Liver (tissue), 9 donors: Measurements from ENCODE around the gene MAP2K7. TPM values are rescaled to one million over a fixed set of nuclear protein-coding genes. Genes with fewer than 3 reads are reported as not detected.

ENCODE experiments used
- DNase-seq: peaks from one replicate; pipeline ENCODE4 v3.0.0-alpha.2; 2017; ENCODE audit warnings: low spot score
- H3K27ac ChIP-seq, 2 donors: one replicate each; pipeline ENCODE4 v1.7.0; 2013; ENCODE audit warnings: inconsistent platforms in 2 of 2, low read length in 2 of 2, control low read depth in 1 of 2, low read depth in 1 of 2, mild to moderate bottlenecking in 1 of 2
- H3K27me3 ChIP-seq, 4 donors: one replicate each; pipeline versions ENCODE4 v1.6.1 to v1.7.0; 2013; ENCODE audit warnings: low read length in 3 of 4, inconsistent platforms in 1 of 4, mild to moderate bottlenecking in 1 of 4, moderate library complexity in 1 of 4; ENCODE audit not compliant: control insufficient read depth in 4 of 4, insufficient read depth in 4 of 4
- H3K36me3 ChIP-seq, 4 donors: one replicate each; pipeline versions ENCODE4 v1.6.1 to v1.7.0; 2013; ENCODE audit warnings: low read length in 3 of 4, mild to moderate bottlenecking in 3 of 4, low read depth in 1 of 4, moderate library complexity in 1 of 4; ENCODE audit not compliant: control insufficient read depth in 4 of 4, insufficient read depth in 3 of 4
- H3K4me1 ChIP-seq, 4 donors: one replicate each; pipeline versions ENCODE4 v1.6.1 to v1.7.0; 2013; ENCODE audit warnings: low read length in 3 of 4, mild to moderate bottlenecking in 3 of 4, moderate library complexity in 1 of 4; ENCODE audit not compliant: control insufficient read depth in 4 of 4, insufficient read depth in 4 of 4
- H3K4me3 ChIP-seq, 3 donors: one replicate each; pipeline versions ENCODE4 v1.6.1 to v1.7.0; 2013; ENCODE audit warnings: low read length in 3 of 3, control low read depth in 1 of 3, low read depth in 1 of 3, mild to moderate bottlenecking in 1 of 3
- H3K9ac ChIP-seq, 2 donors: one replicate each; pipeline ENCODE4 v1.7.0; 2013; ENCODE audit warnings: low read length in 2 of 2, mild to moderate bottlenecking in 2 of 2, moderate library complexity in 2 of 2, control low read depth in 1 of 2, low read depth in 1 of 2
- H3K9me3 ChIP-seq, 4 donors: one replicate each; pipeline versions ENCODE4 v1.6.1 to v1.7.0; 2013; ENCODE audit warnings: low read length in 3 of 4; ENCODE audit not compliant: control insufficient read depth in 4 of 4
- EGR1 ChIP-seq, 2 donors: IDR thresholded peaks; 2 replicates each; pipeline ENCODE4 v1.6.1; 2016 to 2018; ENCODE audit warnings: antibody characterized with exemption in 2 of 2, low read depth in 2 of 2
- FOXA1 ChIP-seq: IDR thresholded peaks from 2 replicates; pipeline ENCODE4 v1.6.1; 2016; ENCODE audit warnings: antibody characterized with exemption
- FOXA2 ChIP-seq: IDR thresholded peaks from 2 replicates; pipeline ENCODE4 v1.6.1; 2016; ENCODE audit warnings: antibody characterized with exemption
- GABPA ChIP-seq, 2 donors: IDR thresholded peaks in 1 of 2; conservative IDR thresholded peaks in 1 of 2; 2 replicates each; pipeline ENCODE4 v1.6.1; 2016; ENCODE audit warnings: antibody characterized with exemption in 2 of 2, mild to moderate bottlenecking in 1 of 2, moderate library complexity in 1 of 2
- HNF4A ChIP-seq, 2 donors: conservative IDR thresholded peaks; 2 replicates each; pipeline ENCODE4 v1.6.1; 2016; ENCODE audit warnings: antibody characterized with exemption in 2 of 2, mild to moderate bottlenecking in 2 of 2
- HNF4G ChIP-seq: IDR thresholded peaks from 2 replicates; pipeline ENCODE4 v1.6.1; 2016; ENCODE audit warnings: antibody characterized with exemption
- JUND ChIP-seq, 2 donors: IDR thresholded peaks; 2 replicates each; pipeline ENCODE4 v1.6.1; 2016; ENCODE audit warnings: antibody characterized with exemption in 2 of 2
- NR2F2 ChIP-seq: IDR thresholded peaks from 2 replicates; pipeline ENCODE4 v1.6.1; 2016; ENCODE audit warnings: antibody characterized with exemption
- RAD21 ChIP-seq, 2 donors: IDR thresholded peaks; 2 replicates each; pipeline ENCODE4 v1.6.1; 2016; ENCODE audit warnings: antibody characterized with exemption in 2 of 2, mild to moderate bottlenecking in 2 of 2
- RXRA ChIP-seq, 2 donors: IDR thresholded peaks; 2 replicates each; pipeline ENCODE4 v1.6.1; 2017 to 2018; ENCODE audit warnings: antibody characterized with exemption in 2 of 2, mild to moderate bottlenecking in 1 of 2
- SP1 ChIP-seq: IDR thresholded peaks from 2 replicates; pipeline ENCODE4 v1.6.1; 2018; ENCODE audit warnings: antibody characterized with exemption, mild to moderate bottlenecking
- TAF1 ChIP-seq: conservative IDR thresholded peaks from 2 replicates; pipeline ENCODE4 v1.6.1; 2016; ENCODE audit warnings: antibody characterized with exemption, mild to moderate bottlenecking
- YY1 ChIP-seq: IDR thresholded peaks from 2 replicates; pipeline ENCODE4 v1.6.1; 2016; ENCODE audit warnings: antibody characterized with exemption, mild to moderate bottlenecking
- WGBS: extraction: QIAGEN DNeasy Blood & Tissue Kit; methylation state at CpG from one replicate; pipeline ENCODE4 v1.1.7; 2013; 5-methylcytosine and 5-hydroxymethylcytosine counted together
- polyA plus RNA-seq, 2 donors: library from polyadenylated mRNA; stranded (reverse) in 1 of 2; unstranded in 1 of 2; fragments of 200-250 nt in 1 of 2; fragments of >200 nt in 1 of 2; fragmentation: Nextera tagmentation in 1 of 2; extraction: Ambion mirVana in 1 of 2; gene quantifications; one replicate each; pipeline versions ENCODE4 v1.2.1 to v1.2.3, GENCODE V29; 2013 to 2015
- total RNA-seq, 2 donors: library from RNA; depleted of rRNA; stranded (reverse); fragments of >200 nt; gene quantifications; one replicate each; pipeline ENCODE4 v1.2.3, GENCODE V29; 2014
- TF ChIP-seq, protein P1 (sequence below): fragments of 150-350 bp; IDR thresholded peaks from 2 replicates; pipeline ENCODE4 v1.5.1; 2017; ENCODE audit warnings: improper control_type of control experiment, low read depth, low read length; ENCODE audit not compliant: missing input control
- TF ChIP-seq, protein P2 (sequence below): IDR thresholded peaks from 2 replicates; pipeline ENCODE4 v1.6.1; 2016; ENCODE audit warnings: antibody characterized with exemption
- TF ChIP-seq, protein P3 (sequence below): IDR thresholded peaks from 2 replicates; pipeline ENCODE4 v1.6.1; 2016; ENCODE audit warnings: antibody characterized with exemption, mild to moderate bottlenecking
- TF ChIP-seq, protein P4 (sequence below): IDR thresholded peaks from 2 replicates; pipeline ENCODE4 v1.6.1; 2016; ENCODE audit warnings: antibody characterized with exemption
- TF ChIP-seq, protein P5 (sequence below): IDR thresholded peaks from 2 replicates; pipeline ENCODE4 v1.6.1; 2016; ENCODE audit warnings: antibody characterized with exemption
- donor health status: healthy.
- donor health status: healthy.
- donor health status: healthy.
- donor health status: healthy.
- donor health status: healthy.

The MAP2K7 gene
- total and polyA plus RNA-seq, 4 donors = 3.0 to 11.7 (median 9.5) TPM

DNA sequence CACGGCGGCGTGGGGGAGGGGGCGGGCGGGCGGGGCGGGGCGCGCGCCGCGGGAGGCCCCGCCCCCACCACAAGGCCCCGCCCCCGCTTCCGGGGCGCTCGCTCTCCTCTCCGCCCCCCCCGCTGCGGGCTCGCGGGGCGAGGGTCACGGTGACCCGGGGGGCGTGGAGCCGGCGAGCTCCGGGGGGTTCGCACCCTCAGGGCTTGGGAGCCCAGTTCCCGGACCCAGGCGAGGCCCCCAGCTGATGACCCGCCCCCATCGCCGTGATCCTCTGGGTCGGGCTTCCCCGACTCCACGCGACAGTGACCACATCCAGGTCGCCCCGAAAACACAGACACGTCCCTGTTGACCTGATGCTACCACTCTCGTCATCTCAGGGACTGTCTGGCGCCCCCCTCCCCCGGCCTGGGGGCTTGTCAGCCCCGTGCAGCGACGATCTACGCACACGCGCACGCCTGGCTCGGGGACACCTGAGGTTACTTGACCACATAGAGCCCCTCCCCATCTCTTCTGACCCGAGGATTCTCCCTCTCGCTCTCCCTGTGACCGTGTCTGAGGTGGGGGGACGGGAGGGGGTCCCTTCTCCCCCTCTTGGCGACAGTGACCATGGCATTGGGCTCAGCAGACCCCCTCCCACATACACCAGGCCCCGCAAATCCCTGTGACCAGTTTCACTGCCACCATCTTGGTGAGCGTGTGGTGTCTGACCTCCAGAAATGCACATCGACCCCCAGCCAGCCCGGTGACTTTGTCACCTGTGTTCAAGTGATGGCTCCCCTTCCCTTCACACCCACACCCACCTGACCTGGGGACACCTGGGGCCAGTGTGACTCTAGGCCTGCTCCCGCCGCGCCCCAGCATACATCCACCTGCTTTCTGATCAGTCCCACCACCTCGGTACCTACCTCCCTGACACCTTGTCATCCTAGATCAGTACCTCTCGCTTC lies 670 bp downstream of the MAP2K7 start:
- Histone ChIP-seq H3K27me3 (no peaks in the 10 kb centered on the region), H3K4me1 (peaks cover 8 to 35% (median 21%) of the 10 kb centered on the region in 4 donors), H3K27ac (peak overlapping the region; percentile 58 to 81), H3K9ac (peak overlapping the region; percentile 26 to 96), H3K4me3 (peak overlapping the region; percentile 78 to 89 (median 85)), H3K36me3 (peaks cover 0 to 4% (median 0%) of the 10 kb centered on the region in 4 donors), H3K9me3 (no peaks in the 10 kb centered on the region)
- DNase-seq = no peak
- 9% methylated on average over 68 of the region's 68 CpGs for WGBS
- TF ChIP-seq RAD21 (IDR thresholded peaks at IDR 0.05) = no peak
- no peak for TF ChIP-seq RXRA (IDR thresholded peaks at IDR 0.05)
- TF ChIP-seq TAF1 = no peak
- TF ChIP-seq, protein P1, sequence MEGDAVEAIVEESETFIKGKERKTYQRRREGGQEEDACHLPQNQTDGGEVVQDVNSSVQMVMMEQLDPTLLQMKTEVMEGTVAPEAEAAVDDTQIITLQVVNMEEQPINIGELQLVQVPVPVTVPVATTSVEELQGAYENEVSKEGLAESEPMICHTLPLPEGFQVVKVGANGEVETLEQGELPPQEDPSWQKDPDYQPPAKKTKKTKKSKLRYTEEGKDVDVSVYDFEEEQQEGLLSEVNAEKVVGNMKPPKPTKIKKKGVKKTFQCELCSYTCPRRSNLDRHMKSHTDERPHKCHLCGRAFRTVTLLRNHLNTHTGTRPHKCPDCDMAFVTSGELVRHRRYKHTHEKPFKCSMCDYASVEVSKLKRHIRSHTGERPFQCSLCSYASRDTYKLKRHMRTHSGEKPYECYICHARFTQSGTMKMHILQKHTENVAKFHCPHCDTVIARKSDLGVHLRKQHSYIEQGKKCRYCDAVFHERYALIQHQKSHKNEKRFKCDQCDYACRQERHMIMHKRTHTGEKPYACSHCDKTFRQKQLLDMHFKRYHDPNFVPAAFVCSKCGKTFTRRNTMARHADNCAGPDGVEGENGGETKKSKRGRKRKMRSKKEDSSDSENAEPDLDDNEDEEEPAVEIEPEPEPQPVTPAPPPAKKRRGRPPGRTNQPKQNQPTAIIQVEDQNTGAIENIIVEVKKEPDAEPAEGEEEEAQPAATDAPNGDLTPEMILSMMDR = no peak
- TF ChIP-seq SP1 = no peak

DNA sequence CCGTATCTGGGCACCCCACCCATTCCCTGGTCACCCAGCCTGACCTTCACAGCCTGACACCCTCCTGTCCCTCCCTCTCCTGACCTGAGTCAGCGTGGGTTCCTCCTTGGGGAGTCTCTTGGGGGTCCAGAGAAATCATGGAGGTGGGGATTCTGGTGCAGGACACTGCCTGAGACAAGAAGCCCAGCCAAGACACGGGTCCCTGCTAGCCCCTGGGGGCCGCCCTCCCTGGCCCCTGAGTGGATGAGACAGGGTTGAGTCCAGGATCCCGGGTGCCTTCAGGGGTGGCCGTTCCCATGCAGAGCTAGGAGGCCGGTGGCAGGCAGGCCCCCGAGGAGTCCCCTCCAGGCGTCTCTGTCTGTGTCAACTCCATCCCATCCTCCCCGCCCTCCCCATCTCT lies 1.6 kb downstream of the MAP2K7 start:
- no peak overlapping the region for H3K27ac ChIP-seq
- DNase-seq = peak; percentile 30
- peaks cover 0 to 5% (median 2%) of the 10 kb centered on the region in 4 donors for H3K36me3 ChIP-seq
- H3K9me3 ChIP-seq = no peaks in the 10 kb centered on the region
- 81% methylated on average over 10 of the region's 10 CpGs for WGBS
- H3K27me3 ChIP-seq = no peaks in the 10 kb centered on the region
- no peak overlapping the region for H3K9ac ChIP-seq
- H3K4me3 ChIP-seq = no peak overlapping the region
- H3K4me1 ChIP-seq = peaks cover 8 to 35% (median 21%) of the 10 kb centered on the region in 4 donors
- TF ChIP-seq GABPA (IDR thresholded peaks at IDR 0.05 in 1 of 2, conservative IDR thresholded peaks at IDR 0.05 in 1 of 2) (no peak), RAD21 (IDR thresholded peaks at IDR 0.05) (no peak), SP1 (no peak), NR2F2 (no peak), TAF1 (no peak), RXRA (IDR thresholded peaks at IDR 0.05) (no peak), EGR1 (IDR thresholded peaks at IDR 0.05; ENCODE audit: low read depth in 2 of 2) (no peak), FOXA1 (no peak), HNF4G (no peak), YY1 (no peak), HNF4A (conservative IDR thresholded peaks at IDR 0.05) (no peak), JUND (IDR thresholded peaks at IDR 0.05) (no peak), FOXA2 (no peak)
- TF ChIP-seq, protein P2, sequence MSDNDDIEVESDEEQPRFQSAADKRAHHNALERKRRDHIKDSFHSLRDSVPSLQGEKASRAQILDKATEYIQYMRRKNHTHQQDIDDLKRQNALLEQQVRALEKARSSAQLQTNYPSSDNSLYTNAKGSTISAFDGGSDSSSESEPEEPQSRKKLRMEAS = no peak
- TF ChIP-seq, protein P3, sequence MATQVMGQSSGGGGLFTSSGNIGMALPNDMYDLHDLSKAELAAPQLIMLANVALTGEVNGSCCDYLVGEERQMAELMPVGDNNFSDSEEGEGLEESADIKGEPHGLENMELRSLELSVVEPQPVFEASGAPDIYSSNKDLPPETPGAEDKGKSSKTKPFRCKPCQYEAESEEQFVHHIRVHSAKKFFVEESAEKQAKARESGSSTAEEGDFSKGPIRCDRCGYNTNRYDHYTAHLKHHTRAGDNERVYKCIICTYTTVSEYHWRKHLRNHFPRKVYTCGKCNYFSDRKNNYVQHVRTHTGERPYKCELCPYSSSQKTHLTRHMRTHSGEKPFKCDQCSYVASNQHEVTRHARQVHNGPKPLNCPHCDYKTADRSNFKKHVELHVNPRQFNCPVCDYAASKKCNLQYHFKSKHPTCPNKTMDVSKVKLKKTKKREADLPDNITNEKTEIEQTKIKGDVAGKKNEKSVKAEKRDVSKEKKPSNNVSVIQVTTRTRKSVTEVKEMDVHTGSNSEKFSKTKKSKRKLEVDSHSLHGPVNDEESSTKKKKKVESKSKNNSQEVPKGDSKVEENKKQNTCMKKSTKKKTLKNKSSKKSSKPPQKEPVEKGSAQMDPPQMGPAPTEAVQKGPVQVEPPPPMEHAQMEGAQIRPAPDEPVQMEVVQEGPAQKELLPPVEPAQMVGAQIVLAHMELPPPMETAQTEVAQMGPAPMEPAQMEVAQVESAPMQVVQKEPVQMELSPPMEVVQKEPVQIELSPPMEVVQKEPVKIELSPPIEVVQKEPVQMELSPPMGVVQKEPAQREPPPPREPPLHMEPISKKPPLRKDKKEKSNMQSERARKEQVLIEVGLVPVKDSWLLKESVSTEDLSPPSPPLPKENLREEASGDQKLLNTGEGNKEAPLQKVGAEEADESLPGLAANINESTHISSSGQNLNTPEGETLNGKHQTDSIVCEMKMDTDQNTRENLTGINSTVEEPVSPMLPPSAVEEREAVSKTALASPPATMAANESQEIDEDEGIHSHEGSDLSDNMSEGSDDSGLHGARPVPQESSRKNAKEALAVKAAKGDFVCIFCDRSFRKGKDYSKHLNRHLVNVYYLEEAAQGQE = no peak
- TF ChIP-seq, protein P4, sequence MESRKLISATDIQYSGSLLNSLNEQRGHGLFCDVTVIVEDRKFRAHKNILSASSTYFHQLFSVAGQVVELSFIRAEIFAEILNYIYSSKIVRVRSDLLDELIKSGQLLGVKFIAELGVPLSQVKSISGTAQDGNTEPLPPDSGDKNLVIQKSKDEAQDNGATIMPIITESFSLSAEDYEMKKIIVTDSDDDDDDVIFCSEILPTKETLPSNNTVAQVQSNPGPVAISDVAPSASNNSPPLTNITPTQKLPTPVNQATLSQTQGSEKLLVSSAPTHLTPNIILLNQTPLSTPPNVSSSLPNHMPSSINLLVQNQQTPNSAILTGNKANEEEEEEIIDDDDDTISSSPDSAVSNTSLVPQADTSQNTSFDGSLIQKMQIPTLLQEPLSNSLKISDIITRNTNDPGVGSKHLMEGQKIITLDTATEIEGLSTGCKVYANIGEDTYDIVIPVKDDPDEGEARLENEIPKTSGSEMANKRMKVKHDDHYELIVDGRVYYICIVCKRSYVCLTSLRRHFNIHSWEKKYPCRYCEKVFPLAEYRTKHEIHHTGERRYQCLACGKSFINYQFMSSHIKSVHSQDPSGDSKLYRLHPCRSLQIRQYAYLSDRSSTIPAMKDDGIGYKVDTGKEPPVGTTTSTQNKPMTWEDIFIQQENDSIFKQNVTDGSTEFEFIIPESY = no peak
- TF ChIP-seq, protein P5, sequence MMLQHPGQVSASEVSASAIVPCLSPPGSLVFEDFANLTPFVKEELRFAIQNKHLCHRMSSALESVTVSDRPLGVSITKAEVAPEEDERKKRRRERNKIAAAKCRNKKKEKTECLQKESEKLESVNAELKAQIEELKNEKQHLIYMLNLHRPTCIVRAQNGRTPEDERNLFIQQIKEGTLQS = no peak
